Stimulated activated CD8-positive, alpha-beta memory T cell treated with anti-CD3 and anti-CD28 coated beads, Interleukin-7, amount 100 ng/mL, for 4 hours (primary cell): ENCODE measurements around the gene ANGPTL2.

Experiments used
- DNase-seq, 2 donors: peaks; one replicate each; pipeline ENCODE4 v3.0.0-alpha.2; 2020; ENCODE audit warnings: low read depth in 2 of 2

The ANGPTL2 gene

GRCh38 chr9:127118597-127119319 lies 3.7 kb downstream of the ANGPTL2 start:
- DNase-seq, result no peak

GRCh38 chr9:127117801-127118200 lies 4.6 kb downstream of the ANGPTL2 start:
- DNase-seq, result no peak

GRCh38 chr9:127116957-127117356 lies 5.5 kb downstream of the ANGPTL2 start:
- DNase-seq, result no peak

GRCh38 chr9:127116088-127116726 lies 6.2 kb downstream of the ANGPTL2 start:
- DNase-seq, result no peak

- DNase-seq, result no peak
Observed at GRCh38 chr9:127114606-127115005, 7.8 kb downstream of the ANGPTL2 start.

GRCh38 chr9:127113191-127113972 lies 9.1 kb downstream of the ANGPTL2 start:
- DNase-seq, result no peak

GRCh38 chr9:127112735-127113161 lies 9.7 kb downstream of the ANGPTL2 start:
- no peak for DNase-seq

- no peak for DNase-seq
Observed at GRCh38 chr9:127112056-127112455, 10.4 kb downstream of the ANGPTL2 start.

- DNase-seq, result no peak
Observed at GRCh38 chr9:127109212-127109711, 13.2 kb downstream of the ANGPTL2 start.

- no peak for DNase-seq
Observed at GRCh38 chr9:127107929-127108876, 14.2 kb downstream of the ANGPTL2 start.

- no peak for DNase-seq
Observed at GRCh38 chr9:127107171-127107928, 15.1 kb downstream of the ANGPTL2 start.

GRCh38 chr9:127106466-127106855 lies 16.0 kb downstream of the ANGPTL2 start:
- DNase-seq, result no peak

GRCh38 chr9:127105805-127106465 lies 16.5 kb downstream of the ANGPTL2 start:
- DNase-seq, result no peak

GRCh38 chr9:127104581-127105311 lies 17.7 kb downstream of the ANGPTL2 start:
- no peak for DNase-seq

GRCh38 chr9:127102788-127103187 lies 19.6 kb downstream of the ANGPTL2 start:
- no peak for DNase-seq

- no peak for DNase-seq
Observed at GRCh38 chr9:127102176-127102575, 20.3 kb downstream of the ANGPTL2 start.

GRCh38 chr9:127099664-127100063 lies 22.8 kb downstream of the ANGPTL2 start:
- no peak for DNase-seq

GRCh38 chr9:127098916-127099553 lies 23.4 kb downstream of the ANGPTL2 start:
- no peak for DNase-seq

- DNase-seq, result no peak
Observed at GRCh38 chr9:127097683-127098082, 24.8 kb downstream of the ANGPTL2 start.
